SHP77 (cell line): ENCODE measurements around the gene EVI2B.
"Not testable (repeated sequence)": the region's sequence is repeated elsewhere in the genome, so short reads cannot be mapped to it uniquely, and the experiment has no call there.

ENCODE experiments used
- DNase-seq, 2 experiments: peaks; one replicate each; lab custom pipeline; 2025; lab: John Stamatoyannopoulos, UW

EVI2B gene

DNA sequence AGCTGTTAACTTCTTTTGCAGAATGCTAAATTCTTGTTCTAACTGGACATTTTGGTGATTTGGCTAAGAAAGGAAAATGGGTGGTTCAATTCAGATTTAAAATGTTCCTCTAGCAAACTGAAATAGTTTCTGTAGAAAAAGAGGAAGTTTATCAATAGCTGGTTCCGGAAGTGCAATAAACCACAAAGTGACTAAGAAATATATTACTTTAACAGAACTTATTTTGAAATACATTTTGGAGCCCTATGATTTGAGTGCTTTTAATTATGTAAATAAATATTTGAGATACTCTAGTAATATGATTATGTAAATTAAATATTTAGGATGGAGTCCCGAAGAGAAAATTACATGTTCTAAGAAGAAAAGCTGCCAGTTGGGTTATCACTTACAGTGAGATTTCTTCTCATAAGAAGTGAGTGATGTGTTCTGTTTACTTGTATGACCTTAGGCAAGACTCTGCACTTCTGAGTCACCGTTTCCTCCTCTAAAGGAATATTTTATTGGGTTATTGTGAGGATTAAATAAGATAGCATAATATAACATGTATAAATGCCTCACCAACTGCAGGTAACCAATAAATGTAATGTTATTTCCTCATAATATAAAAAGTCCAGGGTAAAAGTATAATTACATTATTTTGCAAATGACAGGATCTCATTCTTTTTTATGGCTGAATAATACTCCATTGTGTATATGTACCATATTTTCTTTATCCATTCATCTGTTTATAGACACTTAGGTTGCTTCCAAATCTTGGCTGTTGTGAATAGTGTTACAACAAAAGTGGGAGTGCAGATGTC lies at the start of gene EVI2B:
EVI2B (minus strand) TSS at position 73 of the 800 bp plus-strand sequence. CDS start 8,445 bp downstream, outside the sequence.
- DNase-seq: no peak

DNA sequence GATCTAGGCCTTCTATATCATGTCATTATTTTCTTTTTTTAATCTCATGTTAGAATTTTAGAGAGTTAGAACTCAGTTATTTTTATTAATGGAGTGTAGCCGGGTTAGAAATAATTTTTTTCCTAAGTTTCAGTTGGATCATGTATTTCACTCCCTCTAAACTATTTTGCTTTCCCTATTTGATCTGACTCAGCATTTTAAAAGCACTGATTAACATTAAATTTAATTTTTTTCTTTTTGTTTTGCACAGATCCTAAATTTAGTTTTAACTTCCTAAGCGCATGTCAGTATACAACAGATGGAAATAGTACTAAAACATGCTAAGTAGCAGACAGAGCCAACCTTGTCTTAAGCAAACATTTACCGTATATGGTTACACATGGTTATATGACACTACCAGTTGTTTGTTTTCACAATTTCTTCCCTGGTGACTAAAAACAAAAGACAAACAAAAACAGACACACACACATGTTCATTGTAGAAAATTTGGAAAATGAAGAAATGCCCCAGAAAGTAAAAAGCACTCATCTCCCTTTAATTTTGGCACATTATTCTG lies 44.1 kb upstream of the EVI2B start:
- no peak for DNase-seq

- no peak for DNase-seq
These were observed 43.2 kb upstream of the EVI2B start for GRCh38 chr17:31357091-31357490.

DNA sequence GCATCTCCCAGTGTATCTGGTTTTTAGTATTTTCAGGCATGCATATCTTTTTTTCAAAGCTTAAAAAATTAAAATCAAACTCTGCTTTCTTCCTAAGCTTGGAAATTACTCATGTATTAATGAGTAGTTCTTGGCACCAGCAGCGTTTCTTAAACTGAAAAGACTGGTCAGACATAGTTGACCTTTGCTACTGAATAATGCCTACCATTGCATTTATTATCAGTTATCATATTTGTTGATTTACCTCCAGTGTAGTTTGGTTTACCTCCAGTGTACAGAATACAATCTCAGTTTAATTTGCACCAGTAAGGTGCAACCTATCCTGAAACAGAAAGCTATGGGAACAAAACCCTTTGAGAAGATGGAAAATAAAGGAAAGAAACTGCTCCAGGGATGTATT lies 42.1 kb upstream of the EVI2B start:
- DNase-seq: no peak

GRCh38 chr17:31349454-31349853 lies 35.6 kb upstream of the EVI2B start:
- DNase-seq: no peak

GRCh38 chr17:31345191-31345747 lies 31.4 kb upstream of the EVI2B start:
- DNase-seq: not testable (repeated sequence)

DNA sequence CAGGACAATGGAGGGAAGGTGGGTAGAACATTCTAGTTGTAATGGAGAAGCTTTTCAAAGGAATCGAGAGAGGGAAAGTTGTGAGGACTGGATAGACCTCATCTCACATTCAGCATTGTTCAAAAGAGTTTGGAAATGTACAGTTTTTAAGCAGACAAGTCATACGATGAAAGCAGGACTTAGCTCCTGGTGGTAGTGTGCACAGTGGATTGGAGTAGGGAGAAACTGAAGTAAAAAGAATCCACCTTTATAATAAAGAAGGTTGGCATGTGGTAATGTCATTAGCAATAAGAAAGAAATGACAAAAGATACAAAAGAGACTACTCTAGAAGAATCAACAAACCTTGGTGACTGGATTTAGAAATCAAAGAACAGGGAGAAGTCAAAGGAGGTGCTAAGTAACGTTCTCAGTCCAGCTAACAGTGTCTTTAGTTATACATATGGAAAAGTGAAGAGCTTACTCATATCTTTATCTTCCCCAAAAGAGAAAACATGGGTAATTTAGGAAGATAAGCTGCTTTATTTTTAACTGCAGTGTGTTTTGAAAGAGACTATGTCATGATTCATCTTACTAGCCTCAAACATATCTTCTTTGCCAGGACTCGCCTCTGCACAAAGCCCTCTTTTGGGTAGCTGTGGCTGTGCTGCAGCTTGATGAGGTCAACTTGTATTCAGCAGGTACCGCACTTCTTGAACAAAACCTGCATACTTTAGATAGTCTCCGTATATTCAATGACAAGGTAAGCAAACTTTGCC lies 26.2 kb upstream of the EVI2B start:
- DNase-seq: no peak

DNA sequence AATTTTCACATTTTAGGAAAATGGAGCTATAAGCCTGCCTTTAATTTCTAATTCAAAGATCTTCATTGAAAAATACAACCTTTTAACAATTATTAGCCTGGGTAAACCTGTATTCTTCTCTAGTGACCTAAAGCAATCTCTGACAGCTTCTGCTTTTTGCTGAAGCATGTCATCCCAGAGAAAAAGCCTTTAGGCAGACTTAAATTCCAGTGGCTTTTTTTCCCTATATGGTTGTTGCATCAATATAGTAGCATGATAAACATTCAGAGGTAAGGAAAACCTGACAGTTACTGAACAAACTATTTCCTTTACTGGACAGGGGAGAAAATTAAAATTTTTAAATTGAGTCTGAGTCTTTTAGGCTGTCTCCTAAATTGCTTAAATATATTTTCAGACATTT lies 15.4 kb upstream of the EVI2B start:
- no peak for DNase-seq

DNA sequence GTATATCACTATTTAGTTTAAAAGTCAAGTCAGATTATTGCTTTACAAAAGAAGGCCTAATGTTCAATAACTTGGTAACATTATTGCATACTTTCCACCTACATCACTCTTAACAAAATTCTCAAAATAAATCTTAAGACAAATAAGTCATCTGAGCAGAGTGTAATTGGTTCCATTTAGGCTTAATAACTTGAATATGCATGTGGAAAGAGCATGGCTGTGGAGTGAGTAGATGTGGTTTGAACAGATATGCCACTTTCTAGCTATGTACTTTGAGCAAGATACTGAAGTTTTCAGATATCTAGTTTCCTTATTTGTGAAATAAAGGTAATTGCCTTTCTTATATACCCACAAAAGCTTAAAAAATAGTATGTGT lies 14.3 kb upstream of the EVI2B start:
- no peak for DNase-seq

GRCh38 chr17:31327534-31328159 lies 13.8 kb upstream of the EVI2B start:
- DNase-seq: no peak

GRCh38 chr17:31323551-31323950 lies 9.7 kb upstream of the EVI2B start:
- no peak for DNase-seq

DNA sequence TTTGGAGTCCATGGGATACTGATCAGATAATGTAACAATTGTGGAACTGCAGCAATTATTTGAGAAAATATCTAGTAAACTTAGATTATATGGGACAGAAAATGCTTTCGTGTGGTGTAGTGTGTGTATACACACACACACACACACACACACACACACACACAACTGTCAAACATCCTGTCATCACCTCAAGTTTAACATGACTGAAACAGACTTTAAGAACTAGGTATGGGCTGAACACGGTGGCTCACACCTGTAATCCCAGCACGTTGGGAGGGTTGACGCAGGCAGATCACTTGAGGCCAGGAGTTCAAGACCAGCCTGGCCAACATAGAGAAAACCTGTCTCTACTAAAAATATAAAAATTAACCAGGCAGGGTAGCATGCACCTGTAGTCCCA lies 8.1 kb upstream of the EVI2B start:
- DNase-seq: no peak

DNA sequence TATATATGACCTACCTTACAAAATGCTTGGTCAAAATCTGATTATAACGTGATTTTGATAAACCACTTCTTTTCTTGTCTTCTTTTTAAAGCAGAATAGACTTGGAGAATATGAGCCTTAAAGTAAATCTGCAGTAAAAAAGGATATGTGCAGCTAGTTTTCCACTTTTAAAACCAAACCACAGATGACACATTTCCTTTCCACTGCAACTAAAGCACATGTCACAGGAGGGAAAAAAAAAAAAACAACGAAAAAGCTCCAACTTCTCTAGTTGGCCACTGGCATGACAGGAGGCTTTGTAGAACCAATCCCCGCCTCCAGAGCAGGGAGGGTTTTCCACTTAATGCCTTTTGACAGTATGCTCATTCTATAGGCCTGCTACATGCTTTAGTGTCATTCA lies 7.6 kb upstream of the EVI2B start, which contains the start of gene EVI2A:
EVI2A (minus strand) TSS at position 142 of the 400 bp plus-strand sequence. CDS start 2,609 bp downstream, outside the sequence.
- no peak for DNase-seq

GRCh38 chr17:31320791-31321190 lies 6.9 kb upstream of the EVI2B start:
- no peak for DNase-seq

DNA sequence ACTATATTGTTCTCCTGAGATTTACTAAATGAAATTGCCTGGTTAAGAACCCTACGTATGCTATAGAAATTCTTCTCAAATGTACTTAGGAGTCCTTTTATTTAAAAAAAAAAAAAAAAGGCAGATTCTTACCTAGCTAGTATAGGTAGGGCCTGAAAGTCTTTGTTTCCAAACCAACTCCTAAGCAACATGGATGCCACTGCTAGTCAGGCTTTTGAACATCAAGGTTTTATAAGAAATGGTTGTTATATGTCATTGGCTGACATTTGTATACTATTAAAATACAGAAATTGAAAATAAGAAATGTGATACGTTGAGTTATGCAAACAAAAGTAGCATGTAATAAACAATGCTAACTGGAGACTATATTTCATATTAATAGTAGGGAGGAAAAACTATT lies 6.4 kb upstream of the EVI2B start:
- no peak for DNase-seq

DNA sequence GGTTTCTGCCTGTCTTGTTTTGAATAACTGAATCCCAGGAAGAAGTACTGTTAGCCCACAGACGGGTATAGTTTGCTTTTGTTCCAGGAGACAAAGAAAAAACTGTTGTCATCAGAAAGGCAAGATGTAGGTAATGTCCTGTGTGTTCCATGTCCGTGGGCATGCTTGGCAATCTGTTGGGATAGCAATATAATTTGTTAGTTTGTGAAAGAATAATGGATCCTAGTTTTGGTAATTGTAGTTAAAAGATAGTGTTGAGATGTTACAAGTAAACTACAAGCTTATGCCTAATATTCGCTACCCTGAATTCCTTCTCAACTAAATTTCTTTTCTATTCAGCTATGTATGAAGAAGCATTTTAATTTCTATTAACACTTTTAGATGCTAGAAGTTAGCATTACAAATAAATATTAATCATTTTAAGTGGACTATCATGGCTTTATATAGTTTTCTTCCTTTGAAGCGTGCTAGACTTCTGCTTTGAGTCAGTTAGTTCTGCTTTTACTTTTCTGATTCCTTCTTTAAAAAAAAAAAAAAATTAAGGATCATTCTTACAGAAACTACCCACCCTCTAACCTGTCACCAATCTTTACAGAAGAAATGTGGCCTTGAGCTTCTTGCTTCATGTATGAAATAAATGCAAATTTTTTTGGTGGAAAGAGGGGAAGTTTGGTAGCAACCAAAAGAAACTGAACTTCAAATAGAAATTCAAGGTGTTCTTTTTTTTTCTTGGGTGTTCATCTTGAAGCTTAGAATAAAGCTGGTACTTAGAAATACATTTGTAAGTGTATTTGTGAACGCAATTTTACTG lies 5.2 kb upstream of the EVI2B start:
- DNase-seq: no peak

GRCh38 chr17:31318298-31318801 lies 4.5 kb upstream of the EVI2B start:
- no peak for DNase-seq

- no peak for DNase-seq
These were observed 887 bp upstream of the EVI2B start for GRCh38 chr17:31314782-31315100.

DNA sequence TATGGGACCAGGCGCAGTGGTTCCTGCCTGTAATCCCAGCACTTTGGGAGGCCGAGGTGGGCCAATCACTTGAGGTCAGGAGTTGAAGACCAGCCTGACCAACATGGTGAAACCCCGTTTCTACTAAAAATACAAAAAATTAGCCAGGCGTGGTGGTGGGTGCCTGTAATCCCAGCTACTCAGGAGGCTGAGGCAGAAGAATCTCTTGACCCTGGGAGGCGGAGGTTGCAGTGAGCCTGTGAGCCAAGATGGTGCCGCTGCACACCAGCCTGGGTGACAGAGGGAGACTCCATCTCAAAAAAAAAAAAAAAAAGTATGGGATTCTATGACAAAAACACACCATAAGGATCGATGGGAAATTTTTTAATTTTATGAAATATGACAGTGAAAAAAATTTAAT lies 1.6 kb downstream of the EVI2B start:
- DNase-seq: not testable (repeated sequence)

DNA sequence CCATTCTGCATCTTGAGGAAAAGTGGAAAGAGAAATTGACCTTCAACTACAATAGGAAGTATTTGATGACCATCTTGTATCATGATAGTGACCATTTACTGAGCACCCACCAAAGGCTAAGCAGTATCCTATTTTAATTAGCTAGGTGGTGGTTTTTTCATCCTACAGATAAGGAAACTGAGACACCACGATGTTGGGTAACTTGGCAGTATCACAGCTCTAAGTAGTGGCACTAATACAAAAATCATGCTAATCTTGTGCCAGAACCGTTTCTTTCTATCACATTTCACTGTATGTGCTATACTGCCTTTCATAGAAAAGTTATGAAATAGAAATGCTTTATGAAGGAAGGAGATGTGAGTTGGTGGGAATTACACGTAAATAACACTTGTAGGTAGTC lies 2.3 kb downstream of the EVI2B start:
- no peak for DNase-seq

DNA sequence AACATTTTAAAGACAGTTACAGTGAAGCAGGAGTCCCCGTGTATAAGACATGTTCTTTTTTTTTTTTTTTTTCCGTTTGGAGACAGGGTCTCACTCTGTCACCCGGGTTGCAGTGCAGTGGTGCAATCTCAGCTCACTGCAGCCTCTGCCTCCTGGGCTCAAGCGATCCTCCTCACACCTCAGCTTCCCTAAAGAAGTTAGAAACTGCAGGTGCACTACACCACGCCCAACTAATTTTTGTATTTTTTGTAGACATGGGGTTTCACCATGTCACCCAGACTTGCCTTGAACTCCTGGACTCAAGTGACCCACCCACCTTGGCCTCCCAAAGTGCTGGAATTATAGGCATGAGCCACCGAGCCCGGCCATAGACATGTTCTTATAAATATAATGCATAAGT lies 3.0 kb downstream of the EVI2B start:
- DNase-seq: no peak
